HepG2 (cell line): ENCODE results near the gene FAIM2. TPM values are rescaled to one million over a fixed set of nuclear protein-coding genes. Genes with fewer than 3 reads are reported as not detected.

Experiments
- CBFB ChIP-seq: sonication (generic); formaldehyde crosslinking; IDR thresholded peaks from 2 replicates; pipeline ENCODE4 v1.4.0; 2020; ENCODE audit warnings: missing genetic modification reagents
- HMG20B ChIP-seq: conservative IDR thresholded peaks from 2 replicates; pipeline ENCODE4 v1.6.1; 2016; ENCODE audit warnings: missing genetic modification reagents, missing compliant biosample characterization
- IRF2 ChIP-seq: IDR thresholded peaks from 2 replicates; pipeline ENCODE4 v1.6.1; 2018; ENCODE audit warnings: missing genetic modification reagents, missing compliant biosample characterization
- MAZ ChIP-seq, 2 experiments: sonication (generic) in 1 of 2; formaldehyde crosslinking in 1 of 2; IDR thresholded peaks; 2 replicates each; pipeline versions ENCODE4 v1.5.0 to v1.6.1; 2012 to 2020; ENCODE audit warnings: low read depth in 2 of 2, mild to moderate bottlenecking in 2 of 2, borderline replicate concordance in 1 of 2, improper control_type of control experiment in 1 of 2, low read length in 1 of 2, missing genetic modification reagents in 1 of 2, moderate library complexity in 1 of 2
- NFYC ChIP-seq: IDR thresholded peaks from 2 replicates; pipeline ENCODE4 v1.6.1; 2016; ENCODE audit warnings: missing genetic modification reagents, missing compliant biosample characterization
- POLR2G ChIP-seq: fragments of 200-400 bp; formaldehyde crosslinking; IDR thresholded peaks from 2 replicates; pipeline ENCODE4 v1.6.1; 2018; ENCODE audit warnings: mild to moderate bottlenecking, low read depth, low read length, moderate library complexity
- TAF1 ChIP-seq: sonication (generic); formaldehyde crosslinking; IDR thresholded peaks from 2 replicates; pipeline ENCODE4 v1.4.0; 2020; ENCODE audit warnings: missing genetic modification reagents
- YEATS2 ChIP-seq: sonication (generic); formaldehyde crosslinking; IDR thresholded peaks from 2 replicates; pipeline ENCODE4 v1.4.0; 2020; ENCODE audit warnings: missing genetic modification reagents, borderline replicate concordance
- ZNF253 ChIP-seq: sonication (generic); formaldehyde crosslinking; IDR thresholded peaks from 2 replicates; pipeline ENCODE4 v1.8.0; 2022; ENCODE audit warnings: mild to moderate bottlenecking, missing genetic modification reagents, borderline replicate concordance
- ZNF687 ChIP-seq: sonication (generic); formaldehyde crosslinking; IDR thresholded peaks from 2 replicates; pipeline ENCODE4 v1.5.1; 2020; ENCODE audit warnings: mild to moderate bottlenecking, missing genetic modification reagents, moderate library complexity
- ZSCAN5A ChIP-seq: sonication (generic); formaldehyde crosslinking; IDR thresholded peaks from 2 replicates; pipeline ENCODE4 v1.8.0; 2022; ENCODE audit warnings: mild to moderate bottlenecking, missing genetic modification reagents, borderline replicate concordance
- polyA plus RNA-seq, 8 experiments: library from polyadenylated mRNA; depleted of rRNA in 3 of 8; stranded (reverse) in 7 of 8; unstranded in 1 of 8; fragments of >200 nt; fragmentation: Illumina TruSeq in 4 of 8; extraction: Trizol in 4 of 8; gene quantifications; 2 replicates each; pipeline versions ENCODE4 v1.2.1 to v1.2.3, GENCODE V29; 2011 to 2016; ENCODE audit warnings: low read depth in 4 of 8, missing spikeins in 1 of 8, mixed read lengths in 1 of 8; ENCODE audit not compliant: insufficient read depth in 1 of 8
- total RNA-seq, 5 experiments: library from RNA; depleted of rRNA; stranded (reverse); fragments of >200 nt; fragmentation: Illumina TruSeq; extraction: Trizol; gene quantifications; 2 replicates each; pipeline ENCODE4 v1.2.3, GENCODE V29; 2016; ENCODE audit warnings: low read depth in 1 of 5
- TF ChIP-seq, protein P1 (sequence below): sonication (generic); formaldehyde crosslinking; IDR thresholded peaks from 2 replicates; pipeline ENCODE4 v1.8.1; 2023; ENCODE audit warnings: mild to moderate bottlenecking, missing genetic modification reagents
- TF ChIP-seq, protein P2 (sequence below): sonication (generic); formaldehyde crosslinking; IDR thresholded peaks from 2 replicates; pipeline ENCODE4 v1.4.0; 2020; ENCODE audit warnings: missing genetic modification reagents, mild to moderate bottlenecking, borderline replicate concordance
- TF ChIP-seq, protein P3 (sequence below): sonication (generic); formaldehyde crosslinking; IDR thresholded peaks from 2 replicates; pipeline ENCODE4 v1.4.0; 2020; ENCODE audit warnings: missing genetic modification reagents

Gene FAIM2
- total and polyA plus RNA-seq, 2 of the 13 experiments (the other 11 are each of a cell fraction or from before 2014, with no cell fraction given) = not detected

DNA sequence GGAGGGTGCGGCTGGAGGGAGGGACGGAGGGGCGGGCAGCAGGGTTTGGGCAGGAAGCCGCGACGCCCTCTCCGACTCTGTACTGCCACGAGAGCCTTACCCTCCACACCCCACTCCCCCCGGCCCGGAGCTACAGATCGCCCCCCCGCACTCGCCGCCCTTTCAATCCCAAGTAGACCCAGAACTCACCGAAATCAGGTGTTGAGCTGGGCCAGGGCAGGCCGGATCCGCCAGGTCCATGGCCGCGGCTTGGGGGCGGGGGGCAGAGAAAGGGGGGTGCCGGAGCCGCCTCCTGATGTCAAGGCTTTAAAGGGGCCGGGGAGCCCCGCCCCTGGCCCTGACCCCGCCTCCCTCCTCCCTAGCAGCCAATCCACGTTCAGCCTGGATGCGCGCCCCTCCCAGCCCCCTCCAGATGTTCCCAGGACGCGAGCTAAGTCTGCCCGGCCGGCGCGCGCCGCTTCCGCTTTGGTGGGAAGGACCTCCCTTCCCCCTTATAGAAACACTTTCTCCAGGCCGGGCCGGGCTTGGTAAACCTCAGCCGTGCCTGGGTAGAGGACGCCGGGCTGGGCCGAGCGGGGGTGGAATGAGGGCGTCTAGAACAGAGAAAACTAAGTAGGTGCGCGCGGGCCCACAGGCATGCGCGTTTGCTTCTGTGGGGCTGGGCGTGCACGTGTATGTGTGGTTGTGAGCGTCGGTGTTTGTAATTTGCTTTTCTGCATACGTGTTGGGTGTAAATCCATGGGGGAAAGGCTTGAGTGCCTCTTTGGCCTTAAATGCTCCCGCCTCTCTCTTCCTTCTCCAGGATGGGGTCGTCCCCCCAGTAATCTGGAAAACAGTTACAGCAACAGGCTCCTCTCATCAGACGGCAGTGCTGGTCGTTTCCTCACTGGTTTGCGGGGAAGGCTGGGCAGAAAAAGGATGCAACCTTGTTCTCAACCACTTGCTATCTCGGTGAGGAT is 75.3 kb downstream of the FAIM2 start, which contains the start of gene NCKAP5L (continued):
- TF ChIP-seq, protein P1, sequence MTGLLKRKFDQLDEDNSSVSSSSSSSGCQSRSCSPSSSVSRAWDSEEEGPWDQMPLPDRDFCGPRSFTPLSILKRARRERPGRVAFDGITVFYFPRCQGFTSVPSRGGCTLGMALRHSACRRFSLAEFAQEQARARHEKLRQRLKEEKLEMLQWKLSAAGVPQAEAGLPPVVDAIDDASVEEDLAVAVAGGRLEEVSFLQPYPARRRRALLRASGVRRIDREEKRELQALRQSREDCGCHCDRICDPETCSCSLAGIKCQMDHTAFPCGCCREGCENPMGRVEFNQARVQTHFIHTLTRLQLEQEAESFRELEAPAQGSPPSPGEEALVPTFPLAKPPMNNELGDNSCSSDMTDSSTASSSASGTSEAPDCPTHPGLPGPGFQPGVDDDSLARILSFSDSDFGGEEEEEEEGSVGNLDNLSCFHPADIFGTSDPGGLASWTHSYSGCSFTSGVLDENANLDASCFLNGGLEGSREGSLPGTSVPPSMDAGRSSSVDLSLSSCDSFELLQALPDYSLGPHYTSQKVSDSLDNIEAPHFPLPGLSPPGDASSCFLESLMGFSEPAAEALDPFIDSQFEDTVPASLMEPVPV (CRISPR knock-in tag) = 0 out of 2 replicates have a peak, but pooled peaks have one; percentile 31
- peak; percentile 70 for TF ChIP-seq POLR2G
- peak; percentile 82 for TF ChIP-seq MAZ (IDR thresholded peaks at IDR 0.05; ENCODE audit: borderline replicate concordance, low read depth, low read length)
- peak; percentile 54; the same call in 1 of the 2 replicates for TF ChIP-seq MAZ (CRISPR knock-in tag; IDR thresholded peaks at IDR 0.05; ENCODE audit: low read depth)
- peak; percentile 82 for TF ChIP-seq TAF1 (CRISPR knock-in tag)
- TF ChIP-seq, protein P2, sequence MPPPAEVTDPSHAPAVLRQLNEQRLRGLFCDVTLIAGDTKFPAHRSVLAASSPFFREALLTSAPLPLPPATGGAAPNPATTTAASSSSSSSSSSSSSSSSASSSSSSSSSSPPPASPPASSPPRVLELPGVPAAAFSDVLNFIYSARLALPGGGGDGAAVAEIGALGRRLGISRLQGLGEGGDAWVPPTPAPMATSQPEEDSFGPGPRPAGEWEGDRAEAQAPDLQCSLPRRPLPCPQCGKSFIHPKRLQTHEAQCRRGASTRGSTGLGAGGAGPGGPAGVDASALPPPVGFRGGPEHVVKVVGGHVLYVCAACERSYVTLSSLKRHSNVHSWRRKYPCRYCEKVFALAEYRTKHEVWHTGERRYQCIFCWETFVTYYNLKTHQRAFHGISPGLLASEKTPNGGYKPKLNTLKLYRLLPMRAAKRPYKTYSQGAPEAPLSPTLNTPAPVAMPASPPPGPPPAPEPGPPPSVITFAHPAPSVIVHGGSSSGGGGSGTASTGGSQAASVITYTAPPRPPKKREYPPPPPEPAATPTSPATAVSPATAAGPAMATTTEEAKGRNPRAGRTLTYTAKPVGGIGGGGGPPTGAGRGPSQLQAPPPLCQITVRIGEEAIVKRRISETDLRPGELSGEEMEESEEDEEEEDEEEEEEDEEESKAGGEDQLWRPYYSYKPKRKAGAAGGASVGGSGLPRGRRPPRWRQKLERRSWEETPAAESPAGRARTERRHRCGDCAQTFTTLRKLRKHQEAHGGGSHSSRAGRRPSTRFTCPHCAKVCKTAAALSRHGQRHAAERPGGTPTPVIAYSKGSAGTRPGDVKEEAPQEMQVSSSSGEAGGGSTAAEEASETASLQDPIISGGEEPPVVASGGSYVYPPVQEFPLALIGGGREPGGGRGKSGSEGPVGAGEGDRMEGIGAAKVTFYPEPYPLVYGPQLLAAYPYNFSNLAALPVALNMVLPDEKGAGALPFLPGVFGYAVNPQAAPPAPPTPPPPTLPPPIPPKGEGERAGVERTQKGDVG (CRISPR knock-in tag) = peak; percentile 78; the same call in 1 of the 2 replicates
- TF ChIP-seq ZSCAN5A (CRISPR knock-in tag) = peak; percentile 61; the same call in 1 of the 2 replicates
- TF ChIP-seq, protein P3, sequence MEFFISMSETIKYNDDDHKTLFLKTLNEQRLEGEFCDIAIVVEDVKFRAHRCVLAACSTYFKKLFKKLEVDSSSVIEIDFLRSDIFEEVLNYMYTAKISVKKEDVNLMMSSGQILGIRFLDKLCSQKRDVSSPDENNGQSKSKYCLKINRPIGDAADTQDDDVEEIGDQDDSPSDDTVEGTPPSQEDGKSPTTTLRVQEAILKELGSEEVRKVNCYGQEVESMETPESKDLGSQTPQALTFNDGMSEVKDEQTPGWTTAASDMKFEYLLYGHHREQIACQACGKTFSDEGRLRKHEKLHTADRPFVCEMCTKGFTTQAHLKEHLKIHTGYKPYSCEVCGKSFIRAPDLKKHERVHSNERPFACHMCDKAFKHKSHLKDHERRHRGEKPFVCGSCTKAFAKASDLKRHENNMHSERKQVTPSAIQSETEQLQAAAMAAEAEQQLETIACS (CRISPR knock-in tag) = 0 out of 2 replicates have a peak, but pooled peaks have one; percentile 19
- TF ChIP-seq HMG20B (CRISPR knock-in tag) = no peak
- peak; percentile 79 for TF ChIP-seq ZNF687 (CRISPR knock-in tag)
- TF ChIP-seq NFYC = peak; percentile 53
- 0 out of 2 replicates have a peak, but pooled peaks have one; percentile 39 for TF ChIP-seq CBFB (CRISPR knock-in tag)
- peak; percentile 66; the same call in 1 of the 2 replicates for TF ChIP-seq ZNF253 (CRISPR knock-in tag)
- no peak for TF ChIP-seq YEATS2 (CRISPR knock-in tag)
- peak; percentile 35; the same call in 1 of the 2 replicates for TF ChIP-seq IRF2 (CRISPR knock-in tag)
